Measurements from ENCODE around the gene BLM.

GRCh38 chr15:90749754-90750153 lies 32.6 kb downstream of the BLM start:
- no peak for TF ChIP-seq EP300 (IDR thresholded peaks at IDR 0.05)
- TF ChIP-seq POLR2AphosphoS5 (IDR thresholded peaks at IDR 0.05): no peak
- TF ChIP-seq POLR2A (IDR thresholded peaks at IDR 0.05): no peak
